Upper lobe of left lung (tissue), 4 donors: ENCODE results near the gene CSF2RB.

Source experiments
- CTCF ChIP-seq, 6 experiments: fragments of 450-650 bp in 4 of 6; fragments of 200-600 bp in 2 of 6; sonication (generic) in 2 of 6; IDR thresholded peaks; one replicate each; pipeline ENCODE4 v1.5.1; 2016 to 2019; ENCODE audit warnings: antibody characterized with exemption in 6 of 6
- POLR2AphosphoS5 ChIP-seq, 2 donors: sonication (generic); formaldehyde crosslinking; IDR thresholded peaks; one replicate each; pipeline ENCODE4 v1.5.1; 2017; ENCODE audit warnings: antibody characterized with exemption in 2 of 2

GRCh38 chr22:36874736-36875135, 38.7 kb upstream of the CSF2RB start:
- TF ChIP-seq CTCF (IDR thresholded peaks at IDR 0.05) (no peak), POLR2AphosphoS5 (IDR thresholded peaks at IDR 0.05) (no peak)
